SK-N-SH (cell line): ENCODE data around the gene SPTLC2. TPM values are rescaled to one million over a fixed set of nuclear protein-coding genes. Genes with fewer than 3 reads are reported as not detected.

Experiments used
- CTCF ChIA-PET: fragments of 300-600, 350-600 bp; formaldehyde crosslinking; extraction: SDS; loops from one replicate; lab custom pipeline; 2021; lab: Yijun Ruan, JAX
- POLR2A ChIA-PET: fragments of 350-600 bp; sonication (Branson Sonifier 250); formaldehyde crosslinking; extraction: SDS; loops from one replicate; lab custom pipeline; 2020; ENCODE audit warnings: antibody characterized with exemption, inconsistent platforms; lab: Yijun Ruan, JAX
- DNase-seq: peaks from one replicate; pipeline ENCODE4 v3.0.0; 2012
- H2AFZ ChIP-seq: fragments of 200-600 bp; sonication (generic); 2 replicates; pipeline ENCODE4 v1.8.1; 2016; ENCODE audit warnings: antibody characterized with exemption, mild to moderate bottlenecking, low read depth
- H3F3A ChIP-seq: fragments of 200-600 bp; sonication (generic); replicated peaks from 2 replicates; pipeline ENCODE3; 2016; ENCODE audit warnings: antibody characterized with exemption, mild to moderate bottlenecking; ENCODE audit not compliant: insufficient read depth
- H3K27ac ChIP-seq, 2 experiments: fragments of 200-500 bp in 1 of 2; fragments of 200-600 bp in 1 of 2; sonication (Bioruptor generic) in 1 of 2; sonication (generic), shearing (Covaris generic) in 1 of 2; 2 replicates each; pipeline versions ENCODE4 v1.5.1 to v1.6.1; 2014 to 2016; ENCODE audit warnings: low read depth in 2 of 2, inconsistent platforms in 1 of 2, low read length in 1 of 2, mild to moderate bottlenecking in 1 of 2, mixed read lengths in 1 of 2
- H3K27me3 ChIP-seq: fragments of 200-600 bp; sonication (generic), shearing (Covaris generic); 2 replicates; pipeline ENCODE4 v1.6.1; 2016; ENCODE audit warnings: mixed run types; ENCODE audit not compliant: insufficient read depth
- H3K36me3 ChIP-seq, 2 experiments: fragments of 200-500 bp in 1 of 2; fragments of 200-600 bp in 1 of 2; sonication (Bioruptor generic) in 1 of 2; sonication (generic) in 1 of 2; replicated peaks in 1 of 2; 2 replicates each; pipeline versions ENCODE3 to v1.5.1; 2014 to 2016; ENCODE audit warnings: low read length in 1 of 2, mild to moderate bottlenecking in 1 of 2; ENCODE audit not compliant: insufficient read depth in 2 of 2, control insufficient read depth in 1 of 2
- H3K4me1 ChIP-seq, 2 experiments: fragments of 200-500 bp in 1 of 2; fragments of 200-600 bp in 1 of 2; sonication (Bioruptor generic) in 1 of 2; sonication (generic), shearing (Covaris generic) in 1 of 2; 2 replicates each; pipeline versions ENCODE4 v1.5.1 to v1.6.1; 2014 to 2016; ENCODE audit warnings: low read depth in 1 of 2, low read length in 1 of 2, mixed run types in 1 of 2; ENCODE audit not compliant: insufficient read depth in 2 of 2, control insufficient read depth in 1 of 2
- H3K4me2 ChIP-seq: fragments of 200-600 bp; sonication (generic), shearing (Covaris generic); 2 replicates; pipeline ENCODE4 v1.6.1; 2017; ENCODE audit warnings: mixed run types
- H3K4me3 ChIP-seq, 2 experiments: fragments of 200-500 bp in 1 of 2; fragments of 200-600 bp in 1 of 2; sonication (Bioruptor generic) in 1 of 2; sonication (generic), shearing (Covaris generic) in 1 of 2; 2 replicates each; pipeline versions ENCODE4 v1.5.1 to v1.8.1; 2014 to 2016; ENCODE audit warnings: low read depth in 2 of 2, inconsistent platforms in 1 of 2, low read length in 1 of 2, mild to moderate bottlenecking in 1 of 2, mixed read lengths in 1 of 2, moderate library complexity in 1 of 2
- H3K79me2 ChIP-seq: fragments of 200-600 bp; sonication (generic); 2 replicates; pipeline ENCODE4 v1.8.1; 2017; ENCODE audit warnings: mild to moderate bottlenecking; ENCODE audit not compliant: insufficient read depth
- H3K9ac ChIP-seq: fragments of 200-600 bp; sonication (generic); 2 replicates; pipeline ENCODE4 v1.6.1; 2017; ENCODE audit warnings: mixed run types
- H3K9me2 ChIP-seq: fragments of 200-600 bp; sonication (generic); 2 replicates; pipeline ENCODE4 v1.6.1; 2017; ENCODE audit warnings: mixed run types
- H3K9me3 ChIP-seq: fragments of 200-600 bp; sonication (generic); 2 replicates; pipeline ENCODE4 v1.6.1; 2017; ENCODE audit warnings: mixed run types, mild to moderate bottlenecking, moderate library complexity
- H4K20me1 ChIP-seq: fragments of 200-600 bp; sonication (generic); 2 replicates; pipeline ENCODE4 v1.6.1; 2017; ENCODE audit warnings: mild to moderate bottlenecking, mixed run types; ENCODE audit not compliant: insufficient read depth
- CHD2 ChIP-seq: fragments of 150-350 bp; IDR thresholded peaks from 2 replicates; pipeline ENCODE4 v1.6.1; 2018; ENCODE audit warnings: low read length; ENCODE audit not compliant: partially characterized antibody
- CTCF ChIP-seq: fragments of 200-600 bp; sonication (generic); IDR thresholded peaks from 2 replicates; pipeline ENCODE4 v1.6.1; 2017; ENCODE audit warnings: antibody characterized with exemption, mild to moderate bottlenecking, moderate library complexity
- ELF1 ChIP-seq: IDR thresholded peaks from 2 replicates; pipeline ENCODE4 v1.4.0; 2012
- EZH2phosphoT487 ChIP-seq: fragments of 200-600 bp; sonication (generic); IDR thresholded peaks from 2 replicates; pipeline ENCODE4 v1.6.1; 2017; ENCODE audit warnings: low read depth, mixed run types, mild to moderate bottlenecking, antibody characterized with exemption, moderate library complexity, borderline replicate concordance
- FOXJ3 ChIP-seq: sonication (generic); formaldehyde crosslinking; IDR thresholded peaks from 2 replicates; pipeline ENCODE4 v1.5.1; 2020; ENCODE audit warnings: mild to moderate bottlenecking, missing genetic modification reagents
- FOXM1 ChIP-seq: IDR thresholded peaks from 2 replicates; pipeline ENCODE4 v1.4.0; 2012; ENCODE audit warnings: low read depth, mild to moderate bottlenecking
- GABPA ChIP-seq: IDR thresholded peaks from 2 replicates; pipeline ENCODE4 v1.4.0; 2012; ENCODE audit warnings: low read depth, mild to moderate bottlenecking
- JUND ChIP-seq: IDR thresholded peaks from 2 replicates; pipeline ENCODE4 v1.4.0; 2012
- MXI1 ChIP-seq: IDR thresholded peaks from 2 replicates; pipeline ENCODE4 v1.6.1; 2012; ENCODE audit warnings: mild to moderate bottlenecking, low read depth, low read length, improper control_type of control experiment
- RAD21 ChIP-seq: IDR thresholded peaks from 2 replicates; pipeline ENCODE4 v1.6.1; 2012; ENCODE audit warnings: mild to moderate bottlenecking, low read length
- RCOR1 ChIP-seq: fragments of 150-350 bp; IDR thresholded peaks from 2 replicates; pipeline ENCODE4 v1.6.1; 2017; ENCODE audit warnings: antibody characterized with exemption, low read length
- USF1 ChIP-seq: IDR thresholded peaks from 2 replicates; pipeline ENCODE4 v1.4.0; 2012; ENCODE audit warnings: low read depth, borderline replicate concordance
- ZBTB33 ChIP-seq: IDR thresholded peaks from 2 replicates; pipeline ENCODE4 v1.4.0; 2012; ENCODE audit warnings: low read depth, borderline replicate concordance
- WGBS: methylation state at CpG from one replicate; pipeline ENCODE4 v1.1.6; 2017; ENCODE audit warnings: low lambda C conversion rate; 5-methylcytosine and 5-hydroxymethylcytosine counted together
- polyA plus RNA-seq, 3 experiments: library from polyadenylated mRNA; depleted of rRNA; stranded (reverse); fragments of >200 nt; gene quantifications; 2 replicates each; pipeline ENCODE4 v1.2.3, GENCODE V29; 2012

The SPTLC2 gene
- polyA plus RNA-seq, 1 of the 3 experiments (the other 2 are of a cell fraction) = 10.2 TPM

GRCh38 chr14:77610553-77610952, 5.9 kb downstream of the SPTLC2 start:
- H3K4me2 ChIP-seq = no peak overlapping the region
- POLR2A ChIA-PET = interaction anchor here (0.6 kb wide), 1 partner anchor 146 kb away, joined by 4 read pairs; no protein-coding TSS in a partner anchor
- peaks cover 0 to 24% of the 10 kb centered on the region in 2 experiments; a peak in 3 of 4 replicates for H3K4me1 ChIP-seq
- H3K9ac ChIP-seq = no peak overlapping the region
- H4K20me1 ChIP-seq = peaks cover 18% of the 10 kb centered on the region
- DNase-seq = no peak
- peaks cover 0 to 3% of the 10 kb centered on the region in 2 experiments for H3K36me3 ChIP-seq
- H3F3A ChIP-seq = peaks cover 16% of the 10 kb centered on the region
- H3K4me3 ChIP-seq = no peak overlapping the region
- TF ChIP-seq FOXM1 = no peak
- TF ChIP-seq USF1 = no peak
- no peak for TF ChIP-seq MXI1
- no peak for TF ChIP-seq FOXJ3 (CRISPR knock-in tag)
- no peak for TF ChIP-seq JUND
- TF ChIP-seq, all 33 proteins: peak for 0
- Histone ChIP-seq H3K27me3 (no peaks in the 10 kb centered on the region), H2AFZ (no peak overlapping the region), H3K9me2 (no peaks in the 10 kb centered on the region), H3K79me2 (peaks cover 100% of the 10 kb centered on the region), H3K9me3 (no peaks in the 10 kb centered on the region), H3K27ac (no peak overlapping the region)
- whole genome bisulfite sequencing = 96% methylated on average over 3 of the region's 3 CpGs
- CTCF ChIA-PET = no interaction called here

GRCh38 chr14:77609922-77610321, 6.5 kb downstream of the SPTLC2 start:
- peaks cover 21% of the 10 kb centered on the region for H4K20me1 ChIP-seq
- ChIA-PET POLR2A (no interaction called here), CTCF (no interaction called here)
- no peaks in the 10 kb centered on the region for H3K27me3 ChIP-seq
- H2AFZ ChIP-seq = no peak overlapping the region
- peak; percentile 19; the same call in 1 of the 2 replicates for TF ChIP-seq CTCF
- no peak for TF ChIP-seq RAD21
- H3K27ac ChIP-seq = no peak overlapping the region
- DNase-seq = no peak
- H3K79me2 ChIP-seq = peaks cover 100% of the 10 kb centered on the region
- peaks cover 0 to 27% of the 10 kb centered on the region in 2 experiments; a peak in 2 of 4 replicates for H3K4me1 ChIP-seq
- no peak overlapping the region for H3K9ac ChIP-seq
- no peak overlapping the region for H3K4me2 ChIP-seq
- no peaks in the 10 kb centered on the region for H3K9me3 ChIP-seq
- peaks cover 18% of the 10 kb centered on the region for H3F3A ChIP-seq
- H3K4me3 ChIP-seq = no peak overlapping the region
- H3K36me3 ChIP-seq = peaks cover 0 to 3% of the 10 kb centered on the region in 2 experiments
- WGBS = 94% methylated on average over 3 of the region's 3 CpGs
- no peaks in the 10 kb centered on the region for H3K9me2 ChIP-seq

- Histone ChIP-seq H3F3A (peaks cover 24% of the 10 kb centered on the region), H3K4me3 (no peak overlapping the region), H3K79me2 (peaks cover 100% of the 10 kb centered on the region), H3K9ac (no peak overlapping the region), H3K27me3 (no peaks in the 10 kb centered on the region), H3K9me2 (no peaks in the 10 kb centered on the region), H3K9me3 (no peaks in the 10 kb centered on the region), H2AFZ (no peak overlapping the region), H3K27ac (no peak overlapping the region), H3K36me3 (no peaks in the 10 kb centered on the region), H3K4me2 (no peak overlapping the region), H4K20me1 (peaks cover 31% of the 10 kb centered on the region), H3K4me1 (peaks cover 11 to 21% of the 10 kb centered on the region in 2 experiments; a peak in 3 of 4 replicates)
- WGBS = 98% methylated on average over 9 of the region's 9 CpGs
- DNase-seq = no peak
- POLR2A ChIA-PET = no interaction called here
- CTCF ChIA-PET = interaction anchor here (1.2 to 1.5 kb wide), 2 partner anchors 8 to 60 kb away, joined by 3 to 5 read pairs; partner anchors contain the start of gene SPTLC2
- TF ChIP-seq FOXM1 (no peak), GABPA (no peak), ZBTB33 (no peak), ELF1 (no peak), EZH2phosphoT487 (no peak), CHD2 (no peak), RCOR1 (no peak)
Measured at GRCh38 chr14:77607741-77608302, 8.6 kb downstream of the SPTLC2 start.
